ENCODE results near the gene ARHGAP24. TPM values are rescaled to one million over a fixed set of nuclear protein-coding genes. Genes with fewer than 3 reads are reported as not detected.

ARHGAP24 gene
- total and polyA plus RNA-seq, 2 of the 13 experiments (the other 11 are each of a cell fraction or from before 2014, with no cell fraction given) = 0.07 to 0.55 TPM

GRCh38 chr4:85474818-85475630 is at the start of gene ARHGAP24 (continued):
- no peak; the same call in 1 of the 2 replicates for TF ChIP-seq IRF9 (CRISPR knock-in tag; IDR thresholded peaks at IDR 0.05; ENCODE audit: borderline replicate concordance)
- TF ChIP-seq NAIF1 (CRISPR knock-in tag; IDR thresholded peaks at IDR 0.05; ENCODE audit: borderline replicate concordance) = no peak
- TF ChIP-seq POGK (CRISPR knock-in tag; conservative IDR thresholded peaks at IDR 0.05) = peak; percentile 69
- TF ChIP-seq HOMEZ (CRISPR knock-in tag; IDR thresholded peaks at IDR 0.05; ENCODE audit: low read depth) = peak; percentile 59; the same call in 1 of the 2 replicates
- TF ChIP-seq SOX5 (CRISPR knock-in tag; IDR thresholded peaks at IDR 0.05; ENCODE audit: borderline replicate concordance) = peak; percentile 90
- no peak for TF ChIP-seq HBP1 (CRISPR knock-in tag; IDR thresholded peaks at IDR 0.05; ENCODE audit: low read depth)
- TF ChIP-seq MAX (IDR thresholded peaks at IDR 0.05) = no peak
- TF ChIP-seq ZNF678 (CRISPR knock-in tag; IDR thresholded peaks at IDR 0.05) = no peak
- peak; percentile 48; the same call in 1 of the 2 replicates for TF ChIP-seq ZNF574 (CRISPR knock-in tag; IDR thresholded peaks at IDR 0.05)
- no peak for TF ChIP-seq TOE1 (CRISPR knock-in tag; IDR thresholded peaks at IDR 0.05)
- peak; percentile 67; the same call in 1 of the 2 replicates for TF ChIP-seq KLF12 (CRISPR knock-in tag; IDR thresholded peaks at IDR 0.05; ENCODE audit: borderline replicate concordance)
- no peak for TF ChIP-seq KLF9 (CRISPR knock-in tag; IDR thresholded peaks at IDR 0.05; ENCODE audit: low read depth)
- TF ChIP-seq SIX4 (CRISPR knock-in tag; IDR thresholded peaks at IDR 0.05) = peak; percentile 99
- TF ChIP-seq ZNF687 (CRISPR knock-in tag; IDR thresholded peaks at IDR 0.05) = peak; percentile 41
- TF ChIP-seq ZNF12 (CRISPR knock-in tag; IDR thresholded peaks at IDR 0.05) = peak; percentile 45; the same call in 1 of the 2 replicates

Data from HepG2 (cell line).